MM.1S (cell line): ENCODE results near the gene TSPAN19.

Experiments used
- EZH2phosphoT487 ChIP-seq: fragments of 300-600 bp; sonication (generic); IDR thresholded peaks from 2 replicates; pipeline ENCODE4 v1.6.1; 2018; ENCODE audit warnings: antibody characterized with exemption, low read length
- TF ChIP-seq, protein P1 (sequence below): fragments of 300-600 bp; sonication (generic); IDR thresholded peaks from 2 replicates; pipeline ENCODE4 v1.5.1; 2016; ENCODE audit warnings: antibody characterized with exemption, low read length, mixed read lengths

- TF ChIP-seq, protein P1, sequence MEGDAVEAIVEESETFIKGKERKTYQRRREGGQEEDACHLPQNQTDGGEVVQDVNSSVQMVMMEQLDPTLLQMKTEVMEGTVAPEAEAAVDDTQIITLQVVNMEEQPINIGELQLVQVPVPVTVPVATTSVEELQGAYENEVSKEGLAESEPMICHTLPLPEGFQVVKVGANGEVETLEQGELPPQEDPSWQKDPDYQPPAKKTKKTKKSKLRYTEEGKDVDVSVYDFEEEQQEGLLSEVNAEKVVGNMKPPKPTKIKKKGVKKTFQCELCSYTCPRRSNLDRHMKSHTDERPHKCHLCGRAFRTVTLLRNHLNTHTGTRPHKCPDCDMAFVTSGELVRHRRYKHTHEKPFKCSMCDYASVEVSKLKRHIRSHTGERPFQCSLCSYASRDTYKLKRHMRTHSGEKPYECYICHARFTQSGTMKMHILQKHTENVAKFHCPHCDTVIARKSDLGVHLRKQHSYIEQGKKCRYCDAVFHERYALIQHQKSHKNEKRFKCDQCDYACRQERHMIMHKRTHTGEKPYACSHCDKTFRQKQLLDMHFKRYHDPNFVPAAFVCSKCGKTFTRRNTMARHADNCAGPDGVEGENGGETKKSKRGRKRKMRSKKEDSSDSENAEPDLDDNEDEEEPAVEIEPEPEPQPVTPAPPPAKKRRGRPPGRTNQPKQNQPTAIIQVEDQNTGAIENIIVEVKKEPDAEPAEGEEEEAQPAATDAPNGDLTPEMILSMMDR, result no peak
- TF ChIP-seq EZH2phosphoT487, result no peak
Observed at GRCh38 chr12:84983289-84983688, 52.8 kb downstream of the TSPAN19 start.
